Measurements from ENCODE around the gene PSMF1.

PSMF1 gene

GRCh38 chr20:1118336-1119127 lies at the start of gene PSMF1:
PSMF1 (plus strand) TSS chr20:1118602; CDS start chr20:1118774, 172 bp downstream.
- H3K9me2 ChIP-seq (ENCODE audit: low read depth, low read length), result no peaks in the 10 kb centered on the region
- peak within 1 kb of the TSS; percentile 42 for H3K27ac ChIP-seq (ENCODE audit: low read depth, low read length, poor library complexity, severe bottlenecking)
- H3K9ac ChIP-seq (ENCODE audit: low read length), result peak within 1 kb of the TSS; percentile 93
- peak within 1 kb of the TSS; percentile 97 for H3K4me3 ChIP-seq (ENCODE audit: low read depth, low read length, poor library complexity, severe bottlenecking)
- no peaks in the 10 kb centered on the region for H3K27me3 ChIP-seq (ENCODE audit: insufficient read depth, low read length)
- peak within 1 kb of the TSS; percentile 40; the same call in 1 of the 2 replicates for H2AFZ ChIP-seq (ENCODE audit: low read length)
- TF ChIP-seq EZH2 (IDR thresholded peaks at IDR 0.05; ENCODE audit: borderline replicate concordance, low read length) (no peak), CTCF (IDR thresholded peaks at IDR 0.05; ENCODE audit: low read length) (no peak)
- H4K20me1 ChIP-seq (ENCODE audit: insufficient read depth, low read length), result no peaks in the 10 kb centered on the region
- peaks cover 20% of the 10 kb centered on the region; the same call in 1 of the 2 replicates for H3K36me3 ChIP-seq (ENCODE audit: insufficient read depth, low read length)
- H3K9me3 ChIP-seq (ENCODE audit: low read length), result no peaks in the 10 kb centered on the region
- peaks cover 39% of the 10 kb centered on the region for H3K79me2 ChIP-seq (ENCODE audit: insufficient read depth, low read length)
- H3F3A ChIP-seq (ENCODE audit: insufficient read depth, low read length), result no peaks in the 10 kb centered on the region
- H3K4me1 ChIP-seq (ENCODE audit: insufficient read depth, low read length, severe bottlenecking), result peaks cover 67% of the 10 kb centered on the region
- peak within 1 kb of the TSS; percentile 96 for H3K4me2 ChIP-seq (ENCODE audit: low read length)

DNA sequence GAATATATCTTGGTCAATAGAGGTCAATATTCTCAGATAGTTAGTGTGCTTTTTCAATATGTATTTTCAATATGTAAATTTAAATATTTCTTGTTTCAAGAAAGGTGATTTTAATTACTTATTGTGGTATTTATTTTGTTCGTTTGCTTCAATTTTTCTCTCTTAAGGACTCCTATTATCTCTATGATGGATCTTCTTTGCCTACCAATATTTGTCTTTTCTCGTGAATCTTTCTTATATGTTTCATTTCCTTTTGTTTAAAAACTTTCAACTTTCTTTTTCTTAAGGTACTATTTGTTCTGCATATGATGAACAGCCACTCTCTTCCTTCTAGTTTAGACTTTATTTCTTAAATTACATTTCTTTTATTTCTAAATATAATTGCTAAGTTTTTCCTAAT lies 46.1 kb upstream of the PSMF1 start:
- Histone ChIP-seq H4K20me1 (ENCODE audit: insufficient read depth, low read length) (no peaks in the 10 kb centered on the region), H3K4me3 (ENCODE audit: low read depth, low read length, poor library complexity, severe bottlenecking) (no peak overlapping the region), H3K9ac (ENCODE audit: low read length) (no peak overlapping the region), H2AFZ (ENCODE audit: low read length) (no peak overlapping the region), H3K9me3 (ENCODE audit: low read length) (0 out of 2 replicates have a peak, but pooled peaks cover 2% of the 10 kb centered on the region), H3K4me2 (ENCODE audit: low read length) (no peak overlapping the region), H3K9me2 (ENCODE audit: low read depth, low read length) (no peaks in the 10 kb centered on the region), H3K27ac (ENCODE audit: low read depth, low read length, poor library complexity, severe bottlenecking) (no peak overlapping the region), H3K4me1 (ENCODE audit: insufficient read depth, low read length, severe bottlenecking) (no peaks in the 10 kb centered on the region), H3K27me3 (ENCODE audit: insufficient read depth, low read length) (no peaks in the 10 kb centered on the region), H3K36me3 (ENCODE audit: insufficient read depth, low read length) (no peaks in the 10 kb centered on the region; the same call in 1 of the 2 replicates), H3F3A (ENCODE audit: insufficient read depth, low read length) (no peaks in the 10 kb centered on the region), H3K79me2 (ENCODE audit: insufficient read depth, low read length) (no peaks in the 10 kb centered on the region)
- no peak for TF ChIP-seq EZH2 (IDR thresholded peaks at IDR 0.05; ENCODE audit: borderline replicate concordance, low read length)
- TF ChIP-seq CTCF (IDR thresholded peaks at IDR 0.05; ENCODE audit: low read length), result no peak

DNA sequence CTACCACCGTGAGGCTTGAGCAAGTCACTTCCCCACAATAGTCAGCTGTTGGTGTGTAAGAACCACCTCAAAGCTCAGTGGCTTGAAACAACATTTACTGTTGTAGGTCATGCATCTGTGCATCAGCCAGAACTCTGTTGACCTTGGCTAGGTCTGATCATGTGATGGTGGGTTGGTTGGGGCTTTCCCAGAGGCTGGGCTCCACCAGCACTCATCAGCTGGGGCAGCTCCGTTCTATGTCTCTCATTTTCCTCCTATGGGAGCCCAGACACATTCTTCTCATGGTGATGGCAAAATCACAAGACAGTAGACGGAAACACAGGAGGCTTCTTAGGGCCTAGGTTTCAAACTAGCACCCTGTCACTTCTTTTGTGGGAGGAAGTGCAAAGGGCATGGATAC lies 42.8 kb upstream of the PSMF1 start:
- Histone ChIP-seq H3F3A (ENCODE audit: insufficient read depth, low read length) (no peaks in the 10 kb centered on the region), H2AFZ (ENCODE audit: low read length) (no peak overlapping the region), H3K27me3 (ENCODE audit: insufficient read depth, low read length) (no peaks in the 10 kb centered on the region), H3K9ac (ENCODE audit: low read length) (no peak overlapping the region), H3K79me2 (ENCODE audit: insufficient read depth, low read length) (no peaks in the 10 kb centered on the region), H3K36me3 (ENCODE audit: insufficient read depth, low read length) (no peaks in the 10 kb centered on the region; the same call in 1 of the 2 replicates), H3K4me3 (ENCODE audit: low read depth, low read length, poor library complexity, severe bottlenecking) (no peak overlapping the region), H3K4me1 (ENCODE audit: insufficient read depth, low read length, severe bottlenecking) (no peaks in the 10 kb centered on the region), H3K4me2 (ENCODE audit: low read length) (no peak overlapping the region), H3K9me2 (ENCODE audit: low read depth, low read length) (no peaks in the 10 kb centered on the region), H3K27ac (ENCODE audit: low read depth, low read length, poor library complexity, severe bottlenecking) (no peak overlapping the region), H3K9me3 (ENCODE audit: low read length) (no peaks in the 10 kb centered on the region), H4K20me1 (ENCODE audit: insufficient read depth, low read length) (no peaks in the 10 kb centered on the region)
- no peak for TF ChIP-seq CTCF (IDR thresholded peaks at IDR 0.05; ENCODE audit: low read length)
- TF ChIP-seq EZH2 (IDR thresholded peaks at IDR 0.05; ENCODE audit: borderline replicate concordance, low read length), result no peak

All from OCI-LY1 (cell line).